Ishikawa (cell line): ENCODE results near the gene GPD1L.

Experiments used
- CEBPB ChIP-seq: IDR thresholded peaks from 2 replicates; pipeline ENCODE4 v1.6.1; 2012
- EP300 ChIP-seq: IDR thresholded peaks from 2 replicates; pipeline ENCODE4 v1.6.1; 2012; ENCODE audit warnings: borderline replicate concordance
- FOXM1 ChIP-seq: IDR thresholded peaks from 2 replicates; pipeline ENCODE4 v1.6.1; 2012; ENCODE audit warnings: low read depth, borderline replicate concordance
- MAX ChIP-seq: IDR thresholded peaks from 2 replicates; pipeline ENCODE4 v1.6.1; 2012
- RAD21 ChIP-seq: IDR thresholded peaks from 2 replicates; pipeline ENCODE4 v1.6.1; 2012; ENCODE audit warnings: low read depth
- TAF1 ChIP-seq: IDR thresholded peaks from 2 replicates; pipeline ENCODE4 v1.6.1; 2012; ENCODE audit warnings: low read depth, mild to moderate bottlenecking
- TCF12 ChIP-seq: IDR thresholded peaks from 2 replicates; pipeline ENCODE4 v1.6.1; 2012; ENCODE audit warnings: low read depth
- TEAD4 ChIP-seq: IDR thresholded peaks from 2 replicates; pipeline ENCODE4 v1.6.1; 2012
- YY1 ChIP-seq: IDR thresholded peaks from 2 replicates; pipeline ENCODE4 v1.6.1; 2012; ENCODE audit warnings: low read depth
- TF ChIP-seq, protein P1 (sequence below): IDR thresholded peaks from 2 replicates; pipeline ENCODE4 v1.6.1; 2012
- TF ChIP-seq, protein P2 (sequence below): IDR thresholded peaks from 2 replicates; pipeline ENCODE4 v1.6.1; 2012; ENCODE audit warnings: low read depth, mild to moderate bottlenecking

GRCh38 chr3:32102289-32102688 lies 4.1 kb upstream of the GPD1L start:
- no peak for TF ChIP-seq EP300
- no peak for TF ChIP-seq TAF1
- no peak for TF ChIP-seq MAX
- no peak for TF ChIP-seq FOXM1
- TF ChIP-seq TCF12 = no peak
- no peak for TF ChIP-seq CEBPB
- TF ChIP-seq, protein P1, sequence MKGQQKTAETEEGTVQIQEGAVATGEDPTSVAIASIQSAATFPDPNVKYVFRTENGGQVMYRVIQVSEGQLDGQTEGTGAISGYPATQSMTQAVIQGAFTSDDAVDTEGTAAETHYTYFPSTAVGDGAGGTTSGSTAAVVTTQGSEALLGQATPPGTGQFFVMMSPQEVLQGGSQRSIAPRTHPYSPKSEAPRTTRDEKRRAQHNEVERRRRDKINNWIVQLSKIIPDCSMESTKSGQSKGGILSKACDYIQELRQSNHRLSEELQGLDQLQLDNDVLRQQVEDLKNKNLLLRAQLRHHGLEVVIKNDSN = no peak
- no peak for TF ChIP-seq YY1
- TF ChIP-seq TEAD4 = no peak
- TF ChIP-seq, protein P2, sequence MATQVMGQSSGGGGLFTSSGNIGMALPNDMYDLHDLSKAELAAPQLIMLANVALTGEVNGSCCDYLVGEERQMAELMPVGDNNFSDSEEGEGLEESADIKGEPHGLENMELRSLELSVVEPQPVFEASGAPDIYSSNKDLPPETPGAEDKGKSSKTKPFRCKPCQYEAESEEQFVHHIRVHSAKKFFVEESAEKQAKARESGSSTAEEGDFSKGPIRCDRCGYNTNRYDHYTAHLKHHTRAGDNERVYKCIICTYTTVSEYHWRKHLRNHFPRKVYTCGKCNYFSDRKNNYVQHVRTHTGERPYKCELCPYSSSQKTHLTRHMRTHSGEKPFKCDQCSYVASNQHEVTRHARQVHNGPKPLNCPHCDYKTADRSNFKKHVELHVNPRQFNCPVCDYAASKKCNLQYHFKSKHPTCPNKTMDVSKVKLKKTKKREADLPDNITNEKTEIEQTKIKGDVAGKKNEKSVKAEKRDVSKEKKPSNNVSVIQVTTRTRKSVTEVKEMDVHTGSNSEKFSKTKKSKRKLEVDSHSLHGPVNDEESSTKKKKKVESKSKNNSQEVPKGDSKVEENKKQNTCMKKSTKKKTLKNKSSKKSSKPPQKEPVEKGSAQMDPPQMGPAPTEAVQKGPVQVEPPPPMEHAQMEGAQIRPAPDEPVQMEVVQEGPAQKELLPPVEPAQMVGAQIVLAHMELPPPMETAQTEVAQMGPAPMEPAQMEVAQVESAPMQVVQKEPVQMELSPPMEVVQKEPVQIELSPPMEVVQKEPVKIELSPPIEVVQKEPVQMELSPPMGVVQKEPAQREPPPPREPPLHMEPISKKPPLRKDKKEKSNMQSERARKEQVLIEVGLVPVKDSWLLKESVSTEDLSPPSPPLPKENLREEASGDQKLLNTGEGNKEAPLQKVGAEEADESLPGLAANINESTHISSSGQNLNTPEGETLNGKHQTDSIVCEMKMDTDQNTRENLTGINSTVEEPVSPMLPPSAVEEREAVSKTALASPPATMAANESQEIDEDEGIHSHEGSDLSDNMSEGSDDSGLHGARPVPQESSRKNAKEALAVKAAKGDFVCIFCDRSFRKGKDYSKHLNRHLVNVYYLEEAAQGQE = no peak
- TF ChIP-seq RAD21 = no peak
